Hematopoietic multipotent progenitor cell treated with erythropoietin and hydrocortisone succinate and interleukin-3 and kit ligand, for 17 days (in vitro differentiated cells): Measurements from ENCODE around the gene ULK4.

Experiments
- DNase-seq: peaks from one replicate; pipeline ENCODE4 v3.0.0-alpha.2; 2015; ENCODE audit warnings: low spot score

Gene ULK4

DNA sequence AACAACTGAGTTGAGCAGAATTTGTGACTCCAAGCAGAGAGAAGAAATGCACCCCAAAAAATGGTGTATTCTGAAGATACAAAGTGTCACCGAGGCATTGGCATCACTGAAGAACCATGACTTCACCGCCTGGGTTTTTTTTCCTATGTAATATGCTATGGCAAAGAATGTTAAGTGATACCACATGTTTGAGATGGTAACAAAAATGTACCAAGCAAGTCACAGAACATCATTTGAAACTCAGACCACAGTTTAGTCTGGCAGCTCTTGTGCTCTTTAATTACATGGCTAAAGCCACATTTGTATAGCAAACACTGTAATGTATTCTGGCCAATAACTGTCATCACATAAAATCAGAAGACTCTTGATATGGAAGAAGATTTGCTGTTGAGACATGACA lies 323.5 kb downstream of the ULK4 start:
- DNase-seq, result no peak

DNA sequence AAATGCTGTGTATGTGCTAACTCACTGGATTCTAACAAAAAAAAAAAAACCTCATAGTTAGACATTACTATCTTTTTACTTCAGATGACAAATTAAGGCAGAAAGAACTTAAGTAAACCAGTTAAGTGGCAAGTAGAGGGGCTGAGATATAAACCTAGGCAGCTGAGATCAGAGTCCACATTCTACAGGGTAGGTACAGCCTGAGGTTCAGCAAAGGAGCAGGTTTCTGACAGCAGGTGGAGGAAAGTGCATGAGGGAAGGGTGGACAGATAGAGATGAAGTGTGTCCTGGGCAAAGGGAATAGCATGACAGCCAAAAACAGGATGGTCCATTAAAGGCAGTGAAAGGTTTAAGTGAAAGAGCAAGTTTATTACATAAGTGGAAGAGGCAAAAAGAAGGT lies 329.2 kb downstream of the ULK4 start:
- DNase-seq, result no peak

DNA sequence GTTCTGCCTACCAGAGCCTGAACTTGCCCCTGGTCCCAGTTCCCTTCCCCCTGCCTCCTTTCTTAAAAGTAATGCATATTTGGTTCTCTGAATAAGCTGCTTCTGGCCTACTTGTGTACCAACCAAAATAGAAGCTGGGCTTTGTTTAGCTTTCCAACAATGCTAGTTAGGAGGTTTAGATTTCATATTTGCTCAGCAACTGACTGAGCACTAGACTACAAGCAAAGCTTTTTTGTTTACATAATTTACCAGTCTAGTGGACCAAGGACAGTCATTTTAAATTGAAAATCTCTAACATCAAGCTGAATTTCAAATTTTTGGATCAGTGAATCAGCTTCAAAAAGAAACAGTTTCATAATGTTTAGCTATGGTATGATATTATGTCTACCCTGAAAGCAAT lies 331.2 kb downstream of the ULK4 start:
- DNase-seq, result no peak

DNA sequence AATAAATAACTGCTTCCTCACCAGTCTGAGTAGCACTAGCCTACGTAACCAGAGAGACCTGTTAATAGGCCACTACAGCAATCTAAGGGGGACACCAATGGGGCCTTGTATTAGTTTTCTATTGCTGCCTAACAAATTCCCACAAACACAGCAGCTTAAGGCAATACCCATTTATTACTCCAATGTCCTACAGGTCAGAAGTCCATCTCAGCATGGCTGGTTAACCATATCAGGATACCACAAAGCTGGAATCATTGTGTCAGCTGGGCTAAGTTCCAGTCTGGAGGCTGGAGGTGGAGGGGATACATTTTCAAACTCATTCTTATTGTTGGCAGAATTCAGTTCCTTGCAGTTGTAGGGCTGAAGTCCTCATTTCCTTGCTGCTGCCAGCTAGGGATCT lies 331.9 kb downstream of the ULK4 start:
- no peak for DNase-seq

DNA sequence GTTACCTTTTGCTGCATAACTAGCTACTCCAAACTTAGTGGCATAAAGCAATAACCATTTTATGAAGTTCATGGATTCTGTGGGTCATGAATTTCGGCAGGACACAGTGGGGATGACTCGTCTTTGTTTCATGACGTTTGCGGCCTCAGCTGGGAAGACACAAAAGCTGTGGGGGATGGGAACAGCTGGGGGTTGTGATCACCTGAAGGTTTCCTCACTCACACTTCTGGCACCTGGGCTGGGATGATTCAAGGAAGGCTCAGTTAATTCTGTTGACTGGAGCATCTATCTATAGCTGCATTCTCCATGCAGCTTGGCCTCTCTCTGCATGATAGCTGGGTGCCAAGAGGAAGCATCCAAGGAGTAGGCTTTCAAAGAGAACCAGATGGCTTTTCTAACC lies 332.8 kb downstream of the ULK4 start:
- no peak for DNase-seq

DNA sequence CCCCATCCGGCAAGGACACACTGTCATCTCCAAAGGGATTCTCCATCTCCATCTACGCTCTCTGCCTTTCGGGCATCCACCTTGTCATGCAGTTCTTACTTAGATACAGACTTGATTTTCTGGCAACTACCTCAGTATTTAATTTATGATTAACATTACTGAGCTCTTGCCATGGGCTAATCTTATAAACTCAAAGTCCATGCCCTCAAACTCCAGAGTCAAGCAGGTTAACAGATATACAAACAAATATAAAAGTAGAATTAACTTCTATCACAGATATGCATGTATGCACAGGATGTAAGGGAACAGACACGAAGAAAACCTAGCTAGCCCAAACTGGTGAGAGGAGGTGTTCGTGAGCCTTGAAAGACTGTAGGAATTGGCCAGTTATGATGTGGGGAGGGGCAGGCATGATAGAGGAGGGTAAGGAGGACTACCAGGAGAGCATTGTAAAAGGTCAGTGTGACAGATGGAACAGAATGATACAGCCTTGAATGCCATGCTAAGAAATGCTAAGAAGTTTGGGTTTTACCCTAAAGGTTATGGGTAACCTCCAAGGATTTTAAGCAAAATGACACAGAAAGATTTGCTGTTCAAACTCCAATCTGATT lies 334.3 kb downstream of the ULK4 start:
- no peak for DNase-seq

DNA sequence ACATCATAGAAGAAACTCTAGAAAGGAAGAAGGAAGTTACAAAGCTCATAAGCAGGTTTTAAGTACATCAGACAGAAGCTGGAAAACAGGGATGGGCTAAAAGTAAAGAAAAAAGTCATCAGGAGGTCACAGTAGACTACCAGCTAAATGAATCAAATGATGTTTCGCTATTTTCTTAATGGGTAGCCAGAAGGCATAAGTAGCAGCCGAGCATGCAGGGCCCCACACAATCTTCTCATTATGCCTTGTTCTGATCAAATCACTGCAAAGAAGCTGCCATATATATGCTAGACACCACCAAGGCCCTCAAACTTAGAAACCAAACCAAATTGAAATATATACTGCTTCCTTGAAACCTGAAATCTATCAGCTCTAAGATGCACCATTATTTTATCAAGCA lies 349.1 kb downstream of the ULK4 start:
- DNase-seq, result no peak

DNA sequence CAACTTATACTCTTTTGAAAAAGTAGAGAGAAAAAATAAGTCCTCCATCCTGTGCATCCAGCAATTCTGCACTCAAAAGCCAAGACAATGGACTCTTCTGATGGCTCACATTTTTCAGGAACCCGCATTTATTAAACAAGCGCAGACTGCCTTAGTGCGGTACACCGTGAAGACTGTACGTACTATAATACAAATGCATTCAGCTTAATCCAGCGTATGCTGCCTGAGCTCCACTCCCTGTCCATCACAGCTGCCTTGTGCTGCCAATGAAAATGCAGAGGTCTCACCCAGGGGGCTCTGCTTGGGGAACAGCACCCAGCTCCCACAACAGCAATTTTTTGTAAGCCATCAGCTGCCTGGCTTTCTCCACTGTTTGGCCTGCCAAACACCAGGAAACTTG lies 350.9 kb downstream of the ULK4 start:
- no peak for DNase-seq

DNA sequence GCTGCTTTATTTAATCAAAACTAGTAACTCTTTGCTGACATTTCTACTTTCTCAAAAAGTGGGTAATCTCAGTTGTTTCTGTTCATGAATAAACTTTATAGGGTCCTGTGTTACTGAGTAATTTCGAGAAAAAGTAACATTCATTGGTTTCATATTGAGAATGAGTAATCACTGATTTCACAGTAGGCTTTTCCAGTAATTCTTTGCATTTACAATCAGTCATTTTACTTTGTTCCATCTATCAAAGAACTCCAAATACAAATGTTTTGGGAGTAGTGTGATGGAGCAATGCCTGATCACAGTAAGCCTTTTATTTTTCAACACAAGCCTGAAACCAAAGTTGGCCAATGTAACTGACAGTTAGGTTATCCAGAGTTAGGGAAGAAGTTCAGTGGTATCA lies 353.6 kb downstream of the ULK4 start:
- no peak for DNase-seq

DNA sequence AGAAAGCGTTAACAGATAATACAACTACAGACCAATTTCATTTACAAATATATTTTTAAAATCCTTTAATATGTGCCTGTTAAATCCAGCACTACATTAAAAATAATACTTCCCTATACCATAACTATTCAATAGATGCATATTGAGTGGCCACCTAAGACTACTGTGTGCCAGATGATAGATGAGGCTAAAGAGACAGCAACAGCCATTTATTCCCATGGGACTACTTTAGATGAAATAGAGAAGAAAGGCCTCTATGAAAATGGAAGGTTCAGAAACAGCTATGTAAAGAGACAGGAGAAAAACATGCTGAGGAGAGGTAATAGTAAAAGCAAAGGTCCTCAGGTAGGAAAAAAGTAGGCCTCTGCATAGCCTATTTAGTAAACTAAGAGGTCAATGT lies 358.1 kb downstream of the ULK4 start:
- no peak for DNase-seq

DNA sequence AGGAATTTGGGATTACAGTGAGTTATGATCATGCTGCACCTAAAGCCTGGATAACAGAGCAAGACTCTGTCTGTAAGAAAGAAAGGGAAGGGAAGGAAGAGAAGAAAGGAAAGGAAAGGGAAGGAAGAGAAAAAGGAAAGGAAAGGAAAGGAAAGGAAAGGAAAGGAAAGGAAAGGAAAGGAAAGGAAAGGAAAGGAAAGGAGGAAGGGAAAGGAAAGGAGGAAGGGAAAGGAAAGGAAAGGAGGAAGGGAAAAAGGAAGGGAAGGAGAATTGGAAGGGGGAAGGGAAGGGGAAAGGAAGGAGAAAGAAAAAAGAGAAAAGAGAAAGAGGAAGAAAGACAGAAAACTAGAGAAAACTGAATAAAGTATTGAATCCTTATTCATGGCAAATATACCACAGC lies 359.8 kb downstream of the ULK4 start:
- no peak for DNase-seq

DNA sequence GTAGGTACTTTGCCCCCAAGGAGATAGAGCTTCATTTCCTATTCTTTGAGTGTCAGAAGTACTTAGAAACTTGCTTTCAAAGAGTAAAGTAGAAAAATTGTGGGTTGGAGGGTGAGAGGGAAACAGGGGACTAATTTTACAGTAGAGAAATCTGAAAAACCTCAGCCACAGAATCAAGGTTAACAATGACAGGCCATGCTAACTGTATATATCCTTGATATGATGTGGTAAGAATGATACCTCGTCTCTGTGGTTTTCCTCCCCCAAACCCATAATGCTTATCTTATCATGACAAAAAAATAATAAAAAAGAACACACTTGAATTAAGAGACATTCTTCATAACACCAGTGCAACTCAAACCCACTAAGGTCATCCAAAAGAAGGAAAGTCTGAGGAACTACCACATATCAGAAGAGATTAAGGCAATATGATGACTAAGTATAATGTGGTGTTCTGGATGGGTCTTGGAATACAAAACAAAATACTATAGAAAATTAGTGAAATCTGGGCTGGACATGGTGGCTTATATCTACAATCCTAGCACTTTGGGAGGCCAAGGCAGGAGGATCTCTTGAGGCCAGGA lies 360.4 kb downstream of the ULK4 start:
- DNase-seq, result no peak

DNA sequence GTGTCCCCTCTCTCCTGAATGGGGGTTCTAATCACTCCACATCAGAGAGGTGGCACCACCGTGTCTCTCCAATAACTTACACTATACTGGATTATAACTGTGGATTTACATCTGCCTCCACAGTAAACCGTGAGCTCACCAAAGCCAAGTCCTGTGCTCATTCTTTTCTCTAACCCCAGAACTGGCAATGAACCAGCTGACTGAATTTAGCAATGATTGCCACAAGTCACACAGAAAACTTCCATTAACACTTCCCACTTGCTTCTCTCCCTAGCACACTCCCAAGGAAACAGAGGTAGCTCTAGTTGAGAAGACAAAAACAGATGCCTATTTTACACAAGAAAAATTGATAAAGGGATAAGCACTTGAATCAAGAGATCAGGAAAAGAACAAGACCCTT lies 361.3 kb downstream of the ULK4 start:
- DNase-seq, result no peak

DNA sequence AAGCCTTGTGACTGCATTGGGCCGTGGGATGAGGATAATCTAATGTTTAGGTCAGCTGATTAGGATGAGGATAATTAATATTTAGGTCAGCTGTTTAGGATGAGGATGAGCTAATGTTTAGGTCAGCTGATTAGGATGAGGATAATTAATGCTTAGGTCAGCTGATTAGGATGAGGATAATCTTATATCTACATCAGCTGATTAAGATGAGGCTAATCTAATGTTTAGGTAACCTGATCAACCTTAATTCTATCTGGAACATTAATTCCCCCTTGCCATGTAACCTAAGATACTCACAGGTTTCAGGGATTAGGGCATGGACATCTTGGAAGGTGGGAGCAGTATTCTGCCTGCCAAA lies 362.8 kb downstream of the ULK4 start:
- no peak for DNase-seq

DNA sequence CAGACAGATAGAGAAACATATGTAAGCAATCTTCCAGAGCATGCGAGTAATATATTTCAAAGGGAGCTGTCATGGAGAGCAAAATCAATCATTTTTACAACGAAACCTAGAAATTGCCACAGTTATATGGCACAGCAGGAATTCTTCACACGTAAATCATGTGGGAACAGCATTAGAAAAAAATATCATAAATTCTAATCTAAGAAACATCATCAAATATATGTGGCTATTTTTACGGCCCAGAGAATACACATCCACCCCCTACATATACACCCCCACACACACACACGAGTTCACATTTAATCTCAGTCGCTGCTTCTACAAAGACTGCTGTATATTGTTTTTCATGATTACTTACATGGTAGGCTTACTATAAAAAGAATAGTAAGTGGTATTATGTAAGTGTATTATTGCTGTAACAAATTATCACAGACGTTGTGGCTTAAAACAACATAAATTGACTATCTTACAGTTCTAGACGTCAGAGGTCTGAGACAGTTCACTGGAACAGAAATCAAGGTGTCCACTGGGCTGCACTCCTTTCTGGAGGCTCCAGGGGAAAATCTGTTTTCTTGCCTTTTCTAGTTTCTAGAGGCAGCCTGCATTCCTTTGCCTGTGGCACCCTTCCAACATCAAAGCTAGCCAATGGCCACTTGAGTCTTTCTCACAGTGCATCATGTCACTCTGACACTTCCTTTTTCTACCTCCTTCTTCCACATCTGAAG lies 363.3 kb downstream of the ULK4 start:
- no peak for DNase-seq

DNA sequence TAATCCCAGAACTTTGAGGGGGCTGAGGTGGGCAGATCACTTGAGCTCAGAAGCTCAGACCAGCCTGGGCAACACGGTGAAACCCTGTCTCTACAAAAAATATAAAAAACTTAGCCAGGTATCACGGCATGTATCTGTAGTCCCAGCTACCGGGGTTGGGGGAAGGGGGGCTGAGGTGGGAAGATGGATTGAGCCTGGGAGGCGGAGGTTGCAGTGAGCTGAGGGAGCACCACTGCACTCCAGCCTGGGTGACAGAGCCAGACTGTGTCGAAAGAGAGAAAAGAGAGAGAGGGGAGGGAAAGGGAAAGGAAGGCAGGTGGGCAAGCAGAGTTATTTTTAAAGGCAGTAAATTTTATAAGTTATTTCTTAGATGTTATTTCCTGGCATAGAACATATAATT lies 368.1 kb downstream of the ULK4 start:
- no peak for DNase-seq

DNA sequence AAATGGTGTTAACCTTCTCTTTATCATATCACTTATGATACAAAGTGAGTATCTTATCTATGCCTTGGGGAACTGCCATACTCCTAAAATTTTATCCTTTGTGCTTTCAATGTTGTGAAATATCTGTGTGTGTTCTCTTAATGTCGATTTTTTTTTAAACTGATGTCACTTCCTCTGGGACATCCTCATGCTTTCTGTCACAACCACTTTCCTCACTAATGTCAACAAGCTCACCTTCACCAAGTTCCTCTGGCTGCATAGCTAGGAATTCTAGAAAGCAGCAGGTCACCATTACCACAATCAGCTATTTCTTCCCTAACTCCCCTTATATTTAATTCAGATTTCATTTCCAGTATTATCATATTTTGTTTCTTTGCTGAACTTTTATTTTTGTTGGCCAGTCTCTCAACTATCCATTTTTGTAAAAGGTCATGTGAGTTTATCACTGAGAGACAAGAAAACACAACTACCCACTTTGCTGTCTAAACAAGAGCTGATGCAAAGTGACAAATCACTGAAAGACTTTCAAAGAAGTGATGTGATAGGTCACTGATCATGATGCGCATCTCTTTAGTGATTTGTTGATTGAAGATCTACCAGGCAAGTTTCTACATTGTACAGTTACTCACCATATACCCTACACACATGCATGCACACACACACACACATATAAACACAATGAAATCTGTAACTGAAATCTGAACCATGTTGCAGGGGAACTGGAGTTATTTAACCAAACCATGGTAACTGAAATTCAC lies 369.0 kb downstream of the ULK4 start:
- DNase-seq, result no peak

DNA sequence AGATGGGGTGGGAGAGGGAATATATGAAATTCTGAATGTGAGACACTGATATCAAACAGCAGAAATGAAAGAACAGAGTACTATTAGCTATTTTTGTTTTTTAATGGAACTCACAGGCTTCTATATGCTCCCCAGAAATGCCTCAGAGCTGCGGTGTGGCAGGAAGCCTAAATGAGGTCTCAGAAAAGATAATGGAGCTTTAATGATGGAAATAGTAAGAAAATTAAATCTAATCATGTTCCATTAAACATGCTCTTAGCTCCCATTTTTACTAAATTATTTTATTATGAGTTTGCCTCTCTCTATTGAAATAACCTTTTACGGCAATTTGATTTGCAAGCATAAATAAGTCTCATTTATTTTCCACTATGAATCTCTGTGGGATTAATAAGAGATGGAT lies 378.9 kb downstream of the ULK4 start:
- DNase-seq, result no peak

DNA sequence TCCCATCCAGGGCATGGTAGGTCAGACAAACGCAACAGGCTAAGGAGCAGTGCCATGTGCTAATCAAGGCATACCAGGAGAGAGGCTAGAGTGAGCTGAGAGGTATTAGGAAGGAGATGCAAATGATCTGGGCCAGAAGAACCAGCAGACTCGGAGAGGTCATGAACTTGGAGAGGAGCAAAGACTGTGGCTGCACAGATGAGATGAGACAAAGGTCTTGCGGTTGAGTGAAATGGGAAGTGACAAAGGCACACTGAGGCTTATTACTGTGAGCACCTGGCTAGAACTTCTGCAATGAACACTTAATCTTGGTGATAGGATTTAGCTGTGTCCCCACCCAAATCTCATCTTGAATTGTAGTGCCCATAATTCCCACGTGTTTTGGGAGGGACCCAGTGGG lies 380.2 kb downstream of the ULK4 start:
- DNase-seq, result no peak

DNA sequence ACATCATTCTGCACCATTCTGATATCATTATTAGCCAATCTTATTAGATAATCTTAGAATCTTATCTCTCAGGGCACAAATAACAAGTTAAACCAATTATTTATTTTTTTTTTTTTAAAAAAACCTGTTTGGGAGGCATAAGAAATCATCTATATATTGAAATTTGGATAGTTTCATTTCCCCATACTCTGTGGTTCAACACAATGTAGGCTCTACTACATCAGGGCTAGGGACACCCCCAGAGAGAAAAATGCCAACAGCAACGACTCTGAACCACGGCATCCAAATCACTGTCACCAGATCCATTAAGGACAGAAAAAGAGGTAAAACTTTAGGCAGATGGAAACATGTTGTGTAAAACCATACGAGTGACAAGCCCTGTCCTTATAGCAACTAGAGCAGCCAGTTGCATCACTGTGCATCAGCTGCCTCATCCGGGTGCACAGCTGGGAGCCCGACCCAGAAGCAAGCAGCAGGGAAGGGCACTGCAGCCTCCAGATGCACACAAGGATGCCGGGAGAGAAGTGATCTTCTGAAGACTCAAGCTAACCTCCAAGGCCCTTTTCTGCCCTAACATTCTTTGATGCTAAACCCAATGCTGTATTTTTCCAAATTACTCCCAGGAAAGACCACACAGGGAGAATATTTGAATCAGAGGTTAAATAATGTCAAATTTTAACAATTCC lies 381.5 kb downstream of the ULK4 start:
- DNase-seq, result no peak

DNA sequence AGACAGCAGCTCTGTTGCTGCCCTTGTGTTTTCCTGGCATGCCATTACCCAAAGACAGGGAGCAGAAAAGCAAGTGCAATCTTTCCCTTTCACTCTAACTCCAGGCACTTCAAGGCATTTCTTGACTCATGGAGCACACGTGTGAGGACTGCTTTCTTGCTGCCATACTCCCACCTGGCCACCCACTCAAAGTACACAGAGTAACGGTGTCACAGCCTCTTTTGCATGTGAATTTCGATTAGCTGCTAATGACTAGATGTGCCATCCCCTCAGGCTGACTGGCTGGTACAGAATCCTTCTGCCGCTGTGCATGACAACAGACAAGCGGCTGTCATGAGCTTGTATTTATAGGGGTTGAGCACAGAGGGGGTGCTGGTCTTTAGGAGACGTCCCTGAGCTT lies 382.0 kb downstream of the ULK4 start:
- no peak for DNase-seq

DNA sequence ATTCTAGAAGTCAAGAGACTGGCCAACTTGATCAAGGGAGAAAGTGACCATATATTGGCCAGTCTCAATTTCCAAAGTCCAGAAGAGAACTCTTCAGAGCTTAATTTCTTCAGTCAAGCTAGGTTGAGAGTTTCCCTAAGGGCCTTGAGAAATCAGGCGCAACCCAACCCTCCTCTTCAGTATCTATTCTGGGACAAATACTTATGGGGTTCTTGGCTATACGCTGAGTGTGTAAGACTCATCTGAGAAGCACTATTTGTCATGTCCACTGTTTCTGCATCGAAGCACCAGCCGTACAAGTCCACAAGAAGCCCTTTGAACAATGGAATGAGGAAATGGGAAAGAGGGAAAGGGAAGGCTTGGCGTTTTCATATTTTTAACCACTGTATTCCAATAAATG lies 383.1 kb downstream of the ULK4 start:
- no peak for DNase-seq

DNA sequence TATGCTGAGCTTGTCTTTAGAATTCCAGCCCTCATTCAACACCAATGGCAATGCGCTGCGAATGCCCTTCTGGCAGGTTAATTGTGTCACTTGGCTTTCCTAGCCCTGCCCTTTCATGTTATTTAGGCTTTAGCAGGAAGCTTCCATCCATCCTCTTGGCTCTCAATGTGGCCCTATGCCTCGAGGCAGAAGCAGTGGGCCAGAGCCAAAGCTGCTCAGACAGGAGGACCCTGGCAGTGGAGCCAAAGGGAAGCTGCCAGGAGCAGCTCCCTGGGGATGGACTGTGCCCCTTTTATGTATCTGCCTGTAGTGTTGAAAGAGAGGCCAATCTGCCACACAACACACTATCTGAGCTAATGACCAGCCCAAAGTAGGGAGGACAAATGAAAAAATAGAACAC lies 386.2 kb downstream of the ULK4 start:
- no peak for DNase-seq
